ENCODE results near the gene CC2D2A. TPM values are rescaled to one million over a fixed set of nuclear protein-coding genes. Genes with fewer than 3 reads are reported as not detected.

The CC2D2A gene
- total RNA-seq, 1 donor from 2014 or later, result 14.0 TPM

DNA sequence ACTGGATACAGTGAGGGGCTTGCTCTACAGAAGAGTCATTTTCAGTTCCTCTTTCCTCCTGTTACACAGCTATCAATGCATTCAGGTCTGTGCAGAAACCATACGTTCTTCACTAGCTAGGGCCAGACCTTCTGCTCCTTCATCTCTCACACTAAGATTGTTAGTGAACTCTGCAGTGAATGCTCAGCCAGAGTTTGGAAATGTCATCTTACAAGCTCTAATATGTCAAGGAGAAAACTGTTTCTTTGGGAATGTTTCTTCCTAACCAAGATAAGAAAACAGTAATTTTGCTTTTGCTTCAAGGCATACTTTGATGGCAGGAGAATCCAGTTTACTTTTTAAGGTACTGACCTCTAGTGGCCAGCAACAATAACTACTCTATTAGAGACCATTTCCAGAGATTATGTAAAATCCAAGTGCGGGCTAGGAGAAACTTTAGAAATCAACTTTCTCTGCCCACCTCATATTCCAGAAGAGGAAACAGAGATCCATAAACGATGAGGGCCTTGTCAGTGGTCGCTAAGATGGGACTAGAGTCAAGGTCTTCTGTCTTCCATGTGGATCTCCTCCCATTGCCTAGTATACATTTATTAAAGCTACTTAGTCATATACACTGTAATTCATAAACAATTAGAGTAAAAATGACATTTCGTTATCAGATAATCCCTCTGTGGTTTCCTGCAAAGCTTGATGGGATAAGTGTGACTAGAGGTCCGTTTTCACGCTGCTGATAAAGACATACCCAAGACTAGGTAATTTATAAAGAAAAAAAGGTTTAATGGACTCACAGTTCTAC, 12.1 kb upstream of the CC2D2A start:
- peak; percentile 58 for DNase-seq (ENCODE audit: low read depth)
- Histone ChIP-seq H3K4me1 (ENCODE audit: insufficient read depth, low read length) (peaks cover 9% of the 10 kb centered on the region), H3K36me3 (ENCODE audit: insufficient read depth, low read length) (no peaks in the 10 kb centered on the region), H3K9me3 (ENCODE audit: insufficient read depth, low read depth, low read length) (no peaks in the 10 kb centered on the region), H3K79me2 (ENCODE audit: insufficient read depth, low read length) (no peaks in the 10 kb centered on the region), H3K27me3 (ENCODE audit: insufficient read depth, low read length) (no peaks in the 10 kb centered on the region), H3K27ac (ENCODE audit: low read depth, low read length) (no peak overlapping the region), H3K4me2 (ENCODE audit: low read length) (peak overlapping the region; percentile 27), H2AFZ (ENCODE audit: low read depth, low read length) (peak overlapping the region; percentile 19), H4K20me1 (ENCODE audit: insufficient read depth, low read length) (no peaks in the 10 kb centered on the region), H3K9ac (ENCODE audit: low read length) (peak overlapping the region; percentile 19), H3K4me3 (ENCODE audit: insufficient read depth, low read depth, low read length) (no peak overlapping the region)
- Mint-ChIP-seq H3K9me3 (ENCODE audit: unreplicated experiment) (no peaks in the 10 kb centered on the region), H3K27me3 (ENCODE audit: low read depth, unreplicated experiment) (no peaks in the 10 kb centered on the region), H3K36me3 (ENCODE audit: low read depth, unreplicated experiment) (no peaks in the 10 kb centered on the region), H3K4me3 (ENCODE audit: unreplicated experiment) (no peak overlapping the region), H3K4me1 (ENCODE audit: low read depth, unreplicated experiment) (peaks cover 15% of the 10 kb centered on the region), H3K27ac (ENCODE audit: unreplicated experiment) (no peak overlapping the region)
- TF ChIP-seq, protein P1, sequence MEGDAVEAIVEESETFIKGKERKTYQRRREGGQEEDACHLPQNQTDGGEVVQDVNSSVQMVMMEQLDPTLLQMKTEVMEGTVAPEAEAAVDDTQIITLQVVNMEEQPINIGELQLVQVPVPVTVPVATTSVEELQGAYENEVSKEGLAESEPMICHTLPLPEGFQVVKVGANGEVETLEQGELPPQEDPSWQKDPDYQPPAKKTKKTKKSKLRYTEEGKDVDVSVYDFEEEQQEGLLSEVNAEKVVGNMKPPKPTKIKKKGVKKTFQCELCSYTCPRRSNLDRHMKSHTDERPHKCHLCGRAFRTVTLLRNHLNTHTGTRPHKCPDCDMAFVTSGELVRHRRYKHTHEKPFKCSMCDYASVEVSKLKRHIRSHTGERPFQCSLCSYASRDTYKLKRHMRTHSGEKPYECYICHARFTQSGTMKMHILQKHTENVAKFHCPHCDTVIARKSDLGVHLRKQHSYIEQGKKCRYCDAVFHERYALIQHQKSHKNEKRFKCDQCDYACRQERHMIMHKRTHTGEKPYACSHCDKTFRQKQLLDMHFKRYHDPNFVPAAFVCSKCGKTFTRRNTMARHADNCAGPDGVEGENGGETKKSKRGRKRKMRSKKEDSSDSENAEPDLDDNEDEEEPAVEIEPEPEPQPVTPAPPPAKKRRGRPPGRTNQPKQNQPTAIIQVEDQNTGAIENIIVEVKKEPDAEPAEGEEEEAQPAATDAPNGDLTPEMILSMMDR (IDR thresholded peaks at IDR 0.05; ENCODE audit: insufficient read depth, low read depth, low read length), result peak; percentile 82
- no peak for TF ChIP-seq EZH2 (IDR thresholded peaks at IDR 0.05; ENCODE audit: insufficient read depth, low read length)
- peak; percentile 20 for FAIRE-seq

DNA sequence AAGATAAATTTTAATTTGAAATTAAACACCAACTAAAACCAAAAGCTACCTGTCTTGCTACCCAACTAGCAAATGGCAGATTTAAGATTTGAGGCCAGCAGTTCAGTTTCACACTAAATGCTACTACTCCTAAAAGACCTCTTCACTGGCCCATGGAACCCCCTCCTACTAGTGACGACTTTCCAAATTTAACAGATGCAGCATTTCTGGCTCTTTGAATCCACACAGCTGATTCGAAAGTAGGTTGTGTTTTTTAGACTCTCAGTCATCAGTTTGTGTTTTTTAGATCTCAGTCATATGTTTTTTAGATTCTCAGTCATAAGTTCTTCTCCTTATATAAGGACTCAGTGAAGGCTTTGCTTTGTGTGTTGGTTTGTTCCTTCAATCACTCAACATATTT, 11.1 kb upstream of the CC2D2A start:
- Histone ChIP-seq H3K4me3 (ENCODE audit: insufficient read depth, low read depth, low read length) (no peak overlapping the region), H3K27ac (ENCODE audit: low read depth, low read length) (no peak overlapping the region), H3K27me3 (ENCODE audit: insufficient read depth, low read length) (no peaks in the 10 kb centered on the region), H2AFZ (ENCODE audit: low read depth, low read length) (no peak overlapping the region), H3K9ac (ENCODE audit: low read length) (no peak overlapping the region), H3K4me2 (ENCODE audit: low read length) (no peak overlapping the region), H3K79me2 (ENCODE audit: insufficient read depth, low read length) (no peaks in the 10 kb centered on the region), H3K9me3 (ENCODE audit: insufficient read depth, low read depth, low read length) (no peaks in the 10 kb centered on the region), H3K4me1 (ENCODE audit: insufficient read depth, low read length) (peaks cover 4% of the 10 kb centered on the region), H3K36me3 (ENCODE audit: insufficient read depth, low read length) (no peaks in the 10 kb centered on the region), H4K20me1 (ENCODE audit: insufficient read depth, low read length) (no peaks in the 10 kb centered on the region)
- H3K27ac Mint-ChIP-seq (ENCODE audit: unreplicated experiment), result no peak overlapping the region
- no peak for FAIRE-seq
- H3K4me1 Mint-ChIP-seq (ENCODE audit: low read depth, unreplicated experiment), result peaks cover 11% of the 10 kb centered on the region
- H3K9me3 Mint-ChIP-seq (ENCODE audit: unreplicated experiment), result no peaks in the 10 kb centered on the region
- no peak overlapping the region for H3K4me3 Mint-ChIP-seq (ENCODE audit: unreplicated experiment)
- H3K27me3 Mint-ChIP-seq (ENCODE audit: low read depth, unreplicated experiment), result no peaks in the 10 kb centered on the region
- DNase-seq (ENCODE audit: low read depth), result no peak
- H3K36me3 Mint-ChIP-seq (ENCODE audit: low read depth, unreplicated experiment), result peaks cover 1% of the 10 kb centered on the region
- no peak for TF ChIP-seq EZH2 (IDR thresholded peaks at IDR 0.05; ENCODE audit: insufficient read depth, low read length)
- TF ChIP-seq, protein P1 (IDR thresholded peaks at IDR 0.05; ENCODE audit: insufficient read depth, low read depth, low read length), result no peak

DNA sequence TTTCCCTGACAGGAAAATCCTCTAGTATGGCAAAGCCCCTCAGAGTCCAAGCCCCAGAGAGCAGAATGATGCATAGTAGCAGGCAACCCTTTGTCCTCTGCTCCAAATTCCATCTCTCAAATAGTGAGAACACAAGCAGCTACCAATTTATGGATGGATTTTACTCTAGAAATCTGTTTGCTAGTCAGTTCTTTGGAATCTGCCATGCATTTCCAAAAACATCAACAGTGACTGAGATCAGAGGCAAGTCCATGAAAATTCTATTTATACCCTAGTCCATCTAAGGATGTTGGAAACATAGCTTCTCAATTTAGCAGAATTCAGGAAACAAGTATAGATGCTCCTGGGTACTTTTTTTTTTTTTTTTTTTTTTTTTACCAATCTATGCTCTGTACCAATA, 10.0 kb upstream of the CC2D2A start:
- Mint-ChIP-seq H3K36me3 (ENCODE audit: low read depth, unreplicated experiment) (peaks cover 1% of the 10 kb centered on the region), H3K27ac (ENCODE audit: unreplicated experiment) (no peak overlapping the region), H3K4me3 (ENCODE audit: unreplicated experiment) (no peak overlapping the region), H3K4me1 (ENCODE audit: low read depth, unreplicated experiment) (peaks cover 11% of the 10 kb centered on the region), H3K9me3 (ENCODE audit: unreplicated experiment) (no peaks in the 10 kb centered on the region), H3K27me3 (ENCODE audit: low read depth, unreplicated experiment) (no peaks in the 10 kb centered on the region)
- H4K20me1 ChIP-seq (ENCODE audit: insufficient read depth, low read length), result no peaks in the 10 kb centered on the region
- H3K9me3 ChIP-seq (ENCODE audit: insufficient read depth, low read depth, low read length), result no peaks in the 10 kb centered on the region
- no peak overlapping the region for H3K27ac ChIP-seq (ENCODE audit: low read depth, low read length)
- H3K9ac ChIP-seq (ENCODE audit: low read length), result no peak overlapping the region
- FAIRE-seq (no peak), DNase-seq (ENCODE audit: low read depth) (no peak)
- H3K4me1 ChIP-seq (ENCODE audit: insufficient read depth, low read length), result peaks cover 4% of the 10 kb centered on the region
- H3K4me3 ChIP-seq (ENCODE audit: insufficient read depth, low read depth, low read length), result no peak overlapping the region
- TF ChIP-seq, protein P1 (IDR thresholded peaks at IDR 0.05; ENCODE audit: insufficient read depth, low read depth, low read length), result no peak
- TF ChIP-seq EZH2 (IDR thresholded peaks at IDR 0.05; ENCODE audit: insufficient read depth, low read length), result no peak
- H3K79me2 ChIP-seq (ENCODE audit: insufficient read depth, low read length), result no peaks in the 10 kb centered on the region
- H3K27me3 ChIP-seq (ENCODE audit: insufficient read depth, low read length), result no peaks in the 10 kb centered on the region
- H3K36me3 ChIP-seq (ENCODE audit: insufficient read depth, low read length), result no peaks in the 10 kb centered on the region
- H3K4me2 ChIP-seq (ENCODE audit: low read length), result no peak overlapping the region
- no peak overlapping the region for H2AFZ ChIP-seq (ENCODE audit: low read depth, low read length)

All from astrocyte (in vitro differentiated cells and primary cell).